Measurements from ENCODE around the gene SELENBP1. TPM values are rescaled to one million over a fixed set of nuclear protein-coding genes. Genes with fewer than 3 reads are reported as not detected.

The SELENBP1 gene
- total and polyA plus RNA-seq, 2 of the 13 experiments (the other 11 are each of a cell fraction or from before 2014, with no cell fraction given) = 27.8 to 29.0 TPM

DNA sequence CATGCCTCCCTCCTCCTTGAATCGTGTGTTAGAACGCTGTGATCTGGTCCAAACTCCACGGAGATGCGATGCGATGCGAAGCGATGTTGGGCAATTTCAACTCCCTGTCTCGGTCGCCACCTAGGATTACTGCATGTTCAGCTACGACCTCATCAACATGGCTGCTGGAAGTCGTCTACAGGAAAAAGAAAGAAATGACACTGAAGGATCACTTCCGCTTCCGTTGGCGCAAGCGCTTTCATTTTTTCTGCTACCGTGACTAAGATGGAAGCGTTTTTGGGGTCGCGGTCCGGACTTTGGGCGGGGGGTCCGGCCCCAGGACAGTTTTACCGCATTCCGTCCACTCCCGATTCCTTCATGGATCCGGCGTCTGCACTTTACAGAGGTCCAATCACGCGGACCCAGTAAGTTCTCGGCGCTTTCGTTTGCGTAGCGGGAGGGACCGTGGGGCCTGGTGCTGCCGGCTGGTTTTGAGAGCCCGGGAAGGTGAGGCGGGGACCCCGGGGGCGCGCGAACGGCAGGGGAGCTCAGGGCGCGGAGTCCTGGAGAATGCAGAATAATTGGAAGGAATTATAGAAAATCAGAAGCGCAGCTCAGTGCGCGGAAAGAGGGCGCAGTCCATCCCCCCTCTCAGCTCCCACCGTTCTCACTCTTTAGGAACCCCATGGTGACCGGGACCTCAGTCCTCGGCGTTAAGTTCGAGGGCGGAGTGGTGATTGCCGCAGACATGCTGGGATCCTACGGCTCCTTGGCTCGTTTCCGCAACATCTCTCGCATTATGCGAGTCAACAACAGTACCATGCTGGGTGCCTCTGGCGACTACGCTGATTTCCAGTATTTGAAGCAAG is 27.0 kb upstream of the SELENBP1 start, which contains the start of gene PSMB4 (continued):
- TF ChIP-seq ZBTB20 (CRISPR knock-in tag; IDR thresholded peaks at IDR 0.05; ENCODE audit: borderline replicate concordance, low read depth) = peak; percentile 24; the same call in 1 of the 2 replicates
- TF ChIP-seq, protein P1, sequence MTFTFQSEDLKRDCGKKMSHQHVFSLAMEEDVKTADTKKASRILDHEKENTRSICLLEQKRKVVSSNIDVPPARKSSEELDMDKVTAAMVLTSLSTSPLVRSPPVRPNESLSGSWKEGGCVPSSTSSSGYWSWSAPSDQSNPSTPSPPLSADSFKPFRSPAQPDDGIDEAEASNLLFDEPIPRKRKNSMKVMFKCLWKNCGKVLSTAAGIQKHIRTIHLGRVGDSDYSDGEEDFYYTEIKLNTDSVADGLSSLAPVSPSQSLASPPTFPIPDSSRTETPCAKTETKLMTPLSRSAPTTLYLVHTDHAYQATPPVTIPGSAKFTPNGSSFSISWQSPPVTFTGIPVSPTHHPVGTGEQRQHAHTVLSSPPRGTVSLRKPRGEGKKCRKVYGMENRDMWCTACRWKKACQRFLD (CRISPR knock-in tag; IDR thresholded peaks at IDR 0.05; ENCODE audit: borderline replicate concordance) = no peak
- TF ChIP-seq ZNF652 (CRISPR knock-in tag; IDR thresholded peaks at IDR 0.05; ENCODE audit: borderline replicate concordance, low read depth) = no peak
- TF ChIP-seq EP300 (IDR thresholded peaks at IDR 0.05; ENCODE audit: low read depth in 2 of 2, low read length in 2 of 2) = 0 out of 4 replicates have a peak, but pooled peaks of 1 of the 2 experiments have one; percentile 4
- TF ChIP-seq EP300 (CRISPR knock-in tag; IDR thresholded peaks at IDR 0.05; ENCODE audit: borderline replicate concordance) = no peak
- no peak for TF ChIP-seq SCMH1 (CRISPR knock-in tag; IDR thresholded peaks at IDR 0.05; ENCODE audit: borderline replicate concordance)
- TF ChIP-seq EEA1 (CRISPR knock-in tag; IDR thresholded peaks at IDR 0.05; ENCODE audit: borderline replicate concordance) = 0 out of 2 replicates have a peak, but pooled peaks have one; percentile 44
- 0 out of 2 replicates have a peak, but pooled peaks have one; percentile 52 for TF ChIP-seq TSC22D2 (CRISPR knock-in tag; IDR thresholded peaks at IDR 0.05; ENCODE audit: borderline replicate concordance)
- TF ChIP-seq, protein P2, sequence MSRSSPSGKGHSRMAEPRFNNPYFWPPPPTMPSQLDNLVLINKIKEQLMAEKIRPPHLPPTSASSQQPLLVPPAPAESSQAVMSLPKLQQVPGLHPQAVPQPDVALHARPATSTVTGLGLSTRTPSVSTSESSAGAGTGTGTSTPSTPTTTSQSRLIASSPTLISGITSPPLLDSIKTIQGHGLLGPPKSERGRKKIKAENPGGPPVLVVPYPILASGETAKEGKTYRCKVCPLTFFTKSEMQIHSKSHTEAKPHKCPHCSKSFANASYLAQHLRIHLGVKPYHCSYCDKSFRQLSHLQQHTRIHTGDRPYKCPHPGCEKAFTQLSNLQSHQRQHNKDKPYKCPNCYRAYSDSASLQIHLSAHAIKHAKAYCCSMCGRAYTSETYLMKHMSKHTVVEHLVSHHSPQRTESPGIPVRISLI (CRISPR knock-in tag; IDR thresholded peaks at IDR 0.05; ENCODE audit: borderline replicate concordance) = peak; percentile 99
- TF ChIP-seq ZNF883 (CRISPR knock-in tag; IDR thresholded peaks at IDR 0.05; ENCODE audit: not compliant biosample characterization) = no peak
- TF ChIP-seq ZNF616 (CRISPR knock-in tag; IDR thresholded peaks at IDR 0.05; ENCODE audit: low read depth) = no peak
- peak; percentile 75; the same call in 1 of the 2 replicates for TF ChIP-seq ZNF354B (CRISPR knock-in tag; IDR thresholded peaks at IDR 0.05)
- TF ChIP-seq PHF5A (CRISPR knock-in tag; IDR thresholded peaks at IDR 0.05; ENCODE audit: low read depth, unreplicated experiment) = no peak
- TF ChIP-seq ZNF451 (CRISPR knock-in tag; IDR thresholded peaks at IDR 0.05) = no peak
- TF ChIP-seq, protein P3, sequence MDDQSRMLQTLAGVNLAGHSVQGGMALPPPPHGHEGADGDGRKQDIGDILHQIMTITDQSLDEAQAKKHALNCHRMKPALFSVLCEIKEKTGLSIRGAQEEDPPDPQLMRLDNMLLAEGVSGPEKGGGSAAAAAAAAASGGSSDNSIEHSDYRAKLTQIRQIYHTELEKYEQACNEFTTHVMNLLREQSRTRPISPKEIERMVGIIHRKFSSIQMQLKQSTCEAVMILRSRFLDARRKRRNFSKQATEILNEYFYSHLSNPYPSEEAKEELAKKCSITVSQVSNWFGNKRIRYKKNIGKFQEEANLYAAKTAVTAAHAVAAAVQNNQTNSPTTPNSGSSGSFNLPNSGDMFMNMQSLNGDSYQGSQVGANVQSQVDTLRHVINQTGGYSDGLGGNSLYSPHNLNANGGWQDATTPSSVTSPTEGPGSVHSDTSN (CRISPR knock-in tag; IDR thresholded peaks at IDR 0.05; ENCODE audit: borderline replicate concordance) = no peak
- TF ChIP-seq, protein P4, sequence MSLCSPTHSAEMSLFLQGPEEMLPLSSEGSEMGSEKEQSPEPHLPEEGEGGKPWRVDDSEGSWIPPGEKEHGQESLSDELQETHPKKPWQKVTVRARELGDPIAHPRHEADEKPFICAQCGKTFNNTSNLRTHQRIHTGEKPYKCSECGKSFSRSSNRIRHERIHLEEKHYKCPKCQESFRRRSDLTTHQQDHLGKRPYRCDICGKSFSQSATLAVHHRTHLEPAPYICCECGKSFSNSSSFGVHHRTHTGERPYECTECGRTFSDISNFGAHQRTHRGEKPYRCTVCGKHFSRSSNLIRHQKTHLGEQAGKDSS (CRISPR knock-in tag; IDR thresholded peaks at IDR 0.05; ENCODE audit: borderline replicate concordance, low read depth) = no peak; the same call in 1 of the 2 replicates
- no peak for TF ChIP-seq SRSF1 (optimal IDR thresholded peaks at IDR 0.05; ENCODE audit: low read depth, low read length)
- TF ChIP-seq RXRB (CRISPR knock-in tag; IDR thresholded peaks at IDR 0.05; ENCODE audit: borderline replicate concordance) = peak; percentile 50
- peak; percentile 75; the same call in 1 of the 2 replicates for TF ChIP-seq ZNF510 (CRISPR knock-in tag; IDR thresholded peaks at IDR 0.05; ENCODE audit: low read depth)
- no peak for TF ChIP-seq HOXA7 (CRISPR knock-in tag; IDR thresholded peaks at IDR 0.05)
- peak; percentile 88 for TF ChIP-seq HCFC1 (IDR thresholded peaks at IDR 0.05; ENCODE audit: low read depth, low read length)
- TF ChIP-seq, protein P5, sequence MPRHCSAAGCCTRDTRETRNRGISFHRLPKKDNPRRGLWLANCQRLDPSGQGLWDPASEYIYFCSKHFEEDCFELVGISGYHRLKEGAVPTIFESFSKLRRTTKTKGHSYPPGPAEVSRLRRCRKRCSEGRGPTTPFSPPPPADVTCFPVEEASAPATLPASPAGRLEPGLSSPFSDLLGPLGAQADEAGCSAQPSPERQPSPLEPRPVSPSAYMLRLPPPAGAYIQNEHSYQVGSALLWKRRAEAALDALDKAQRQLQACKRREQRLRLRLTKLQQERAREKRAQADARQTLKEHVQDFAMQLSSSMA (CRISPR knock-in tag; IDR thresholded peaks at IDR 0.05) = peak; percentile 100
- TF ChIP-seq NKX3-1 (CRISPR knock-in tag; IDR thresholded peaks at IDR 0.05) = no peak
- TF ChIP-seq FOSL2 (CRISPR knock-in tag; IDR thresholded peaks at IDR 0.05) = no peak; the same call in none of the 2 replicates
